Liver (tissue), 9 donors: ENCODE results near the gene VIP. TPM values are rescaled to one million over a fixed set of nuclear protein-coding genes. Genes with fewer than 3 reads are reported as not detected.

ENCODE experiments used
- DNase-seq: peaks from one replicate; pipeline ENCODE4 v3.0.0-alpha.2; 2017; ENCODE audit warnings: low spot score
- H3K27ac ChIP-seq, 2 donors: one replicate each; pipeline ENCODE4 v1.7.0; 2013; ENCODE audit warnings: inconsistent platforms in 2 of 2, low read length in 2 of 2, control low read depth in 1 of 2, low read depth in 1 of 2, mild to moderate bottlenecking in 1 of 2
- H3K27me3 ChIP-seq, 4 donors: one replicate each; pipeline versions ENCODE4 v1.6.1 to v1.7.0; 2013; ENCODE audit warnings: low read length in 3 of 4, inconsistent platforms in 1 of 4, mild to moderate bottlenecking in 1 of 4, moderate library complexity in 1 of 4; ENCODE audit not compliant: control insufficient read depth in 4 of 4, insufficient read depth in 4 of 4
- H3K36me3 ChIP-seq, 4 donors: one replicate each; pipeline versions ENCODE4 v1.6.1 to v1.7.0; 2013; ENCODE audit warnings: low read length in 3 of 4, mild to moderate bottlenecking in 3 of 4, low read depth in 1 of 4, moderate library complexity in 1 of 4; ENCODE audit not compliant: control insufficient read depth in 4 of 4, insufficient read depth in 3 of 4
- H3K4me1 ChIP-seq, 4 donors: one replicate each; pipeline versions ENCODE4 v1.6.1 to v1.7.0; 2013; ENCODE audit warnings: low read length in 3 of 4, mild to moderate bottlenecking in 3 of 4, moderate library complexity in 1 of 4; ENCODE audit not compliant: control insufficient read depth in 4 of 4, insufficient read depth in 4 of 4
- H3K4me3 ChIP-seq, 3 donors: one replicate each; pipeline versions ENCODE4 v1.6.1 to v1.7.0; 2013; ENCODE audit warnings: low read length in 3 of 3, control low read depth in 1 of 3, low read depth in 1 of 3, mild to moderate bottlenecking in 1 of 3
- H3K9ac ChIP-seq, 2 donors: one replicate each; pipeline ENCODE4 v1.7.0; 2013; ENCODE audit warnings: low read length in 2 of 2, mild to moderate bottlenecking in 2 of 2, moderate library complexity in 2 of 2, control low read depth in 1 of 2, low read depth in 1 of 2
- H3K9me3 ChIP-seq, 4 donors: one replicate each; pipeline versions ENCODE4 v1.6.1 to v1.7.0; 2013; ENCODE audit warnings: low read length in 3 of 4; ENCODE audit not compliant: control insufficient read depth in 4 of 4
- ATF3 ChIP-seq: IDR thresholded peaks from 2 replicates; pipeline ENCODE4 v1.6.1; 2016; ENCODE audit warnings: antibody characterized with exemption
- EGR1 ChIP-seq, 2 donors: IDR thresholded peaks; 2 replicates each; pipeline ENCODE4 v1.6.1; 2016 to 2018; ENCODE audit warnings: antibody characterized with exemption in 2 of 2, low read depth in 2 of 2
- FOXA1 ChIP-seq: IDR thresholded peaks from 2 replicates; pipeline ENCODE4 v1.6.1; 2016; ENCODE audit warnings: antibody characterized with exemption
- FOXA2 ChIP-seq: IDR thresholded peaks from 2 replicates; pipeline ENCODE4 v1.6.1; 2016; ENCODE audit warnings: antibody characterized with exemption
- GABPA ChIP-seq, 2 donors: IDR thresholded peaks in 1 of 2; conservative IDR thresholded peaks in 1 of 2; 2 replicates each; pipeline ENCODE4 v1.6.1; 2016; ENCODE audit warnings: antibody characterized with exemption in 2 of 2, mild to moderate bottlenecking in 1 of 2, moderate library complexity in 1 of 2
- HNF4A ChIP-seq, 2 donors: conservative IDR thresholded peaks; 2 replicates each; pipeline ENCODE4 v1.6.1; 2016; ENCODE audit warnings: antibody characterized with exemption in 2 of 2, mild to moderate bottlenecking in 2 of 2
- HNF4G ChIP-seq: IDR thresholded peaks from 2 replicates; pipeline ENCODE4 v1.6.1; 2016; ENCODE audit warnings: antibody characterized with exemption
- JUND ChIP-seq, 2 donors: IDR thresholded peaks; 2 replicates each; pipeline ENCODE4 v1.6.1; 2016; ENCODE audit warnings: antibody characterized with exemption in 2 of 2
- NR2F2 ChIP-seq: IDR thresholded peaks from 2 replicates; pipeline ENCODE4 v1.6.1; 2016; ENCODE audit warnings: antibody characterized with exemption
- RAD21 ChIP-seq, 2 donors: IDR thresholded peaks; 2 replicates each; pipeline ENCODE4 v1.6.1; 2016; ENCODE audit warnings: antibody characterized with exemption in 2 of 2, mild to moderate bottlenecking in 2 of 2
- REST ChIP-seq: IDR thresholded peaks from 2 replicates; pipeline ENCODE4 v1.6.1; 2016; ENCODE audit warnings: antibody characterized with exemption, mild to moderate bottlenecking
- RXRA ChIP-seq, 2 donors: IDR thresholded peaks; 2 replicates each; pipeline ENCODE4 v1.6.1; 2017 to 2018; ENCODE audit warnings: antibody characterized with exemption in 2 of 2, mild to moderate bottlenecking in 1 of 2
- SP1 ChIP-seq: IDR thresholded peaks from 2 replicates; pipeline ENCODE4 v1.6.1; 2018; ENCODE audit warnings: antibody characterized with exemption, mild to moderate bottlenecking
- TAF1 ChIP-seq: conservative IDR thresholded peaks from 2 replicates; pipeline ENCODE4 v1.6.1; 2016; ENCODE audit warnings: antibody characterized with exemption, mild to moderate bottlenecking
- YY1 ChIP-seq: IDR thresholded peaks from 2 replicates; pipeline ENCODE4 v1.6.1; 2016; ENCODE audit warnings: antibody characterized with exemption, mild to moderate bottlenecking
- ZBTB33 ChIP-seq: IDR thresholded peaks from 2 replicates; pipeline ENCODE4 v1.6.1; 2016; ENCODE audit warnings: antibody characterized with exemption
- WGBS: extraction: QIAGEN DNeasy Blood & Tissue Kit; methylation state at CpG from one replicate; pipeline ENCODE4 v1.1.7; 2013; 5-methylcytosine and 5-hydroxymethylcytosine counted together
- polyA plus RNA-seq, 2 donors: library from polyadenylated mRNA; stranded (reverse) in 1 of 2; unstranded in 1 of 2; fragments of 200-250 nt in 1 of 2; fragments of >200 nt in 1 of 2; fragmentation: Nextera tagmentation in 1 of 2; extraction: Ambion mirVana in 1 of 2; gene quantifications; one replicate each; pipeline versions ENCODE4 v1.2.1 to v1.2.3, GENCODE V29; 2013 to 2015
- total RNA-seq, 2 donors: library from RNA; depleted of rRNA; stranded (reverse); fragments of >200 nt; gene quantifications; one replicate each; pipeline ENCODE4 v1.2.3, GENCODE V29; 2014
- TF ChIP-seq, protein P1 (sequence below): fragments of 150-350 bp; IDR thresholded peaks from 2 replicates; pipeline ENCODE4 v1.5.1; 2017; ENCODE audit warnings: improper control_type of control experiment, low read depth, low read length; ENCODE audit not compliant: missing input control
- TF ChIP-seq, protein P2 (sequence below): IDR thresholded peaks from 2 replicates; pipeline ENCODE4 v1.6.1; 2016; ENCODE audit warnings: antibody characterized with exemption
- donor health status: healthy.
- donor health status: healthy.
- donor health status: healthy.
- donor health status: healthy.
- donor health status: healthy.

The VIP gene
- total and polyA plus RNA-seq, 4 donors = 0.09 to 0.71 (median 0.29) TPM

- Histone ChIP-seq H3K4me3 (no peak overlapping the region), H3K36me3 (no peaks in the 10 kb centered on the region), H3K9ac (no peak overlapping the region), H3K4me1 (no peaks in the 10 kb centered on the region), H3K9me3 (no peaks in the 10 kb centered on the region), H3K27ac (no peak overlapping the region), H3K27me3 (no peaks in the 10 kb centered on the region)
- DNase-seq = no peak
- TF ChIP-seq FOXA2 (no peak), HNF4G (no peak), RAD21 (IDR thresholded peaks at IDR 0.05) (no peak), HNF4A (conservative IDR thresholded peaks at IDR 0.05) (no peak)
- 68% methylated on average over 3 of the region's 3 CpGs for WGBS
These were observed 26.2 kb downstream of the VIP start for GRCh38 chr6:152776833-152777232.

GRCh38 chr6:152783217-152783878 is 32.8 kb downstream of the VIP start:
- TF ChIP-seq REST (no peak), NR2F2 (no peak), SP1 (no peak), JUND (IDR thresholded peaks at IDR 0.05) (no peak), GABPA (IDR thresholded peaks at IDR 0.05 in 1 of 2, conservative IDR thresholded peaks at IDR 0.05 in 1 of 2) (no peak), FOXA1 (no peak), EGR1 (IDR thresholded peaks at IDR 0.05; ENCODE audit: low read depth in 2 of 2) (no peak), HNF4G (no peak), YY1 (no peak)
- TF ChIP-seq, protein P1, sequence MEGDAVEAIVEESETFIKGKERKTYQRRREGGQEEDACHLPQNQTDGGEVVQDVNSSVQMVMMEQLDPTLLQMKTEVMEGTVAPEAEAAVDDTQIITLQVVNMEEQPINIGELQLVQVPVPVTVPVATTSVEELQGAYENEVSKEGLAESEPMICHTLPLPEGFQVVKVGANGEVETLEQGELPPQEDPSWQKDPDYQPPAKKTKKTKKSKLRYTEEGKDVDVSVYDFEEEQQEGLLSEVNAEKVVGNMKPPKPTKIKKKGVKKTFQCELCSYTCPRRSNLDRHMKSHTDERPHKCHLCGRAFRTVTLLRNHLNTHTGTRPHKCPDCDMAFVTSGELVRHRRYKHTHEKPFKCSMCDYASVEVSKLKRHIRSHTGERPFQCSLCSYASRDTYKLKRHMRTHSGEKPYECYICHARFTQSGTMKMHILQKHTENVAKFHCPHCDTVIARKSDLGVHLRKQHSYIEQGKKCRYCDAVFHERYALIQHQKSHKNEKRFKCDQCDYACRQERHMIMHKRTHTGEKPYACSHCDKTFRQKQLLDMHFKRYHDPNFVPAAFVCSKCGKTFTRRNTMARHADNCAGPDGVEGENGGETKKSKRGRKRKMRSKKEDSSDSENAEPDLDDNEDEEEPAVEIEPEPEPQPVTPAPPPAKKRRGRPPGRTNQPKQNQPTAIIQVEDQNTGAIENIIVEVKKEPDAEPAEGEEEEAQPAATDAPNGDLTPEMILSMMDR = no peak

GRCh38 chr6:152794696-152795095 is 44.1 kb downstream of the VIP start:
- H3K9ac ChIP-seq = no peak overlapping the region
- DNase-seq = no peak
- no peak for TF ChIP-seq EGR1 (IDR thresholded peaks at IDR 0.05; ENCODE audit: low read depth in 2 of 2)
- no peak for TF ChIP-seq HNF4G
- no peak for TF ChIP-seq ATF3
- no peak for TF ChIP-seq FOXA2
- TF ChIP-seq RAD21 (IDR thresholded peaks at IDR 0.05) = no peak
- no peak for TF ChIP-seq TAF1
- TF ChIP-seq RXRA (IDR thresholded peaks at IDR 0.05) = no peak
- no peak for TF ChIP-seq JUND (IDR thresholded peaks at IDR 0.05)
- TF ChIP-seq HNF4A (conservative IDR thresholded peaks at IDR 0.05) = no peak
- TF ChIP-seq, protein P2, sequence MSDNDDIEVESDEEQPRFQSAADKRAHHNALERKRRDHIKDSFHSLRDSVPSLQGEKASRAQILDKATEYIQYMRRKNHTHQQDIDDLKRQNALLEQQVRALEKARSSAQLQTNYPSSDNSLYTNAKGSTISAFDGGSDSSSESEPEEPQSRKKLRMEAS = no peak
- TF ChIP-seq ZBTB33 = no peak
- no peak for TF ChIP-seq FOXA1
- no peak for TF ChIP-seq YY1
- TF ChIP-seq, protein P1 = no peak
- H3K27me3 ChIP-seq = no peaks in the 10 kb centered on the region
- H3K36me3 ChIP-seq = no peaks in the 10 kb centered on the region
- no peak overlapping the region for H3K4me3 ChIP-seq
- no peaks in the 10 kb centered on the region for H3K9me3 ChIP-seq
- H3K4me1 ChIP-seq = no peaks in the 10 kb centered on the region
- no peak overlapping the region for H3K27ac ChIP-seq

More at GRCh38 chr6:152783217-152783878, 32.8 kb downstream of the VIP start:
- Histone ChIP-seq H3K4me3 (no peak overlapping the region), H3K27ac (no peak overlapping the region), H3K36me3 (no peaks in the 10 kb centered on the region), H3K27me3 (no peaks in the 10 kb centered on the region), H3K9ac (no peak overlapping the region), H3K4me1 (no peaks in the 10 kb centered on the region), H3K9me3 (no peaks in the 10 kb centered on the region)
- DNase-seq = no peak
- 58% methylated on average over 9 of the region's 9 CpGs for WGBS
